Choroid plexus epithelial cell (primary cell): ENCODE results near the gene ZNF564.
"Not testable (repeated sequence)": the region's sequence is repeated elsewhere in the genome, so short reads cannot be mapped to it uniquely, and the experiment has no call there.

ENCODE experiments used
- DNase-seq: peaks from one replicate; pipeline ENCODE4 v3.0.0-alpha.2; 2010; ENCODE audit warnings: low read depth
- H3K4me3 ChIP-seq: 2 replicates; pipeline ENCODE4 v1.5.1; 2011; ENCODE audit warnings: low read depth, mild to moderate bottlenecking, control low read depth, low read length, moderate library complexity
- CTCF ChIP-seq: conservative IDR thresholded peaks from 2 replicates; pipeline ENCODE4 v1.5.1; 2011; ENCODE audit warnings: low read depth, mild to moderate bottlenecking, control low read depth, inconsistent platforms, low read length, moderate library complexity

ZNF564 gene

GRCh38 chr19:12513531-12514061 lies 37.7 kb downstream of the ZNF564 start:
- no peak for DNase-seq
- H3K4me3 ChIP-seq, result no peak overlapping the region
- no peak for TF ChIP-seq CTCF

GRCh38 chr19:12497032-12497431 lies 54.2 kb downstream of the ZNF564 start:
- no peak for TF ChIP-seq CTCF
- DNase-seq, result peak; percentile 11
- no peak overlapping the region for H3K4me3 ChIP-seq

GRCh38 chr19:12496480-12496879 lies 54.8 kb downstream of the ZNF564 start:
- no peak overlapping the region for H3K4me3 ChIP-seq
- no peak for TF ChIP-seq CTCF
- DNase-seq, result no peak

- peak; percentile 26 for TF ChIP-seq CTCF
- peak; percentile 75 for DNase-seq
- H3K4me3 ChIP-seq, result peak overlapping the region; percentile 65
These were observed 56.1 kb downstream of the ZNF564 start for GRCh38 chr19:12495002-12495802.

- TF ChIP-seq CTCF, result no peak
- no peak overlapping the region for H3K4me3 ChIP-seq
- no peak for DNase-seq
These were observed 56.9 kb downstream of the ZNF564 start for GRCh38 chr19:12494260-12494860.

- DNase-seq, H3K4me3 ChIP-seq: not testable (repeated sequence)
These were observed 65.0 kb downstream of the ZNF564 start for GRCh38 chr19:12486265-12486783.

GRCh38 chr19:12485571-12485970 lies 65.7 kb downstream of the ZNF564 start:
- DNase-seq, result no peak
- TF ChIP-seq CTCF, result no peak
- no peak overlapping the region for H3K4me3 ChIP-seq
